HCT116 (cell line): ENCODE data around the gene CSNK2A2. TPM values are rescaled to one million over a fixed set of nuclear protein-coding genes. Genes with fewer than 3 reads are reported as not detected.

Source experiments
- ATAC-seq: fragments of 200-7000 bp; cut with Tn5 transposase; 2 replicates; pipeline ENCODE4 v1.9.1; 2020; ENCODE audit warnings: mild to moderate bottlenecking, moderate library complexity
- BruUV-seq: library from RNA; stranded (reverse); fragments of 400-500 nt; replicated peaks from 2 replicates; lab custom pipeline; 2021; lab: Mats Ljungman, UMichigan
- CTCF ChIA-PET: fragments of 300-600 bp; sonication (Branson Sonifier 250); formaldehyde crosslinking; loops from one replicate; lab custom pipeline; 2021; ENCODE audit warnings: antibody characterized with exemption; lab: Charles Lee
- POLR2A ChIA-PET: fragments of 300-600, 350-600 bp; sonication (Branson Sonifier 250); formaldehyde crosslinking; loops from one replicate; lab custom pipeline; 2021; ENCODE audit warnings: antibody characterized with exemption; lab: Charles Lee
- RAD21 ChIA-PET, 2 experiments: fragments of 300-600 bp; sonication (Branson Sonifier 250); formaldehyde crosslinking; loops; one replicate each; lab custom pipeline; 2023; ENCODE audit warnings: low total read pairs in 2 of 2; ENCODE audit not compliant: uncharacterized antibody in 2 of 2, unreplicated experiment in 2 of 2, low non-redundant PET in 1 of 2; lab: Charles Lee
- DNase-seq: peaks from one replicate; pipeline ENCODE4 v3.0.0-alpha.2; 2010; ENCODE audit warnings: low read depth, low spot score
- H2AFZ ChIP-seq: fragments of 200-600 bp; shearing (Covaris generic), sonication (generic); 2 replicates; pipeline ENCODE4 v1.6.1; 2017; ENCODE audit warnings: low read depth, mixed run types, mixed read lengths, antibody characterized with exemption, low read length; ENCODE audit not compliant: poor library complexity, severe bottlenecking
- H3K27ac ChIP-seq: 2 replicates; pipeline ENCODE4 v1.5.1; 2012; ENCODE audit warnings: low read depth, low read length
- H3K27me3 ChIP-seq: fragments of 200-600 bp; sonication (generic); 2 replicates; pipeline ENCODE4 v1.6.1; 2016; ENCODE audit warnings: mixed run types, low read length, mixed read lengths; ENCODE audit not compliant: insufficient read depth
- H3K36me3 ChIP-seq, 2 experiments: fragments of 200-500 bp in 1 of 2; fragments of 200-600 bp in 1 of 2; sonication (Bioruptor generic) in 1 of 2; sonication (generic) in 1 of 2; 2 replicates each; pipeline versions ENCODE4 v1.5.1 to v1.6.1; 2014 to 2016; ENCODE audit warnings: low read length in 2 of 2, inconsistent platforms in 1 of 2, mixed read lengths in 1 of 2, mixed run types in 1 of 2; ENCODE audit not compliant: insufficient read depth in 2 of 2, control insufficient read depth in 1 of 2
- H3K4me1 ChIP-seq, 2 experiments: fragments of 200-600 bp in 1 of 2; sonication (generic) in 1 of 2; 2 replicates each; pipeline versions ENCODE4 v1.5.1 to v1.6.1; 2012 to 2017; ENCODE audit warnings: low read length in 2 of 2, inconsistent platforms in 1 of 2, mild to moderate bottlenecking in 1 of 2, mixed read lengths in 1 of 2, mixed run types in 1 of 2, moderate library complexity in 1 of 2; ENCODE audit not compliant: insufficient read depth in 2 of 2, control insufficient read depth in 1 of 2
- H3K4me2 ChIP-seq: fragments of 200-600 bp; sonication (generic); 2 replicates; pipeline ENCODE4 v1.6.1; 2017; ENCODE audit warnings: mixed run types, low read length, mixed read lengths
- H3K4me3 ChIP-seq, 2 experiments: fragments of 200-600 bp in 1 of 2; sonication (generic) in 1 of 2; replicated peaks in 1 of 2; 2 replicates each; pipeline ENCODE4 v1.5.1; 2011 to 2016; ENCODE audit warnings: low read length in 2 of 2, control low read depth in 1 of 2, low read depth in 1 of 2, mild to moderate bottlenecking in 1 of 2, mixed read lengths in 1 of 2, mixed run types in 1 of 2
- H3K79me2 ChIP-seq: fragments of 200-600 bp; sonication (generic); 2 replicates; pipeline ENCODE4 v1.6.1; 2017; ENCODE audit warnings: mild to moderate bottlenecking, mixed run types, low read length, moderate library complexity, mixed read lengths; ENCODE audit not compliant: insufficient read depth
- H3K9ac ChIP-seq: fragments of 200-600 bp; sonication (generic); 2 replicates; pipeline ENCODE4 v1.6.1; 2016; ENCODE audit warnings: low read length, mixed read lengths
- H3K9me2 ChIP-seq: fragments of 200-600 bp; sonication (generic), shearing (Covaris generic); 2 replicates; pipeline ENCODE4 v1.6.1; 2017; ENCODE audit warnings: mixed run types, mild to moderate bottlenecking, moderate library complexity; ENCODE audit not compliant: insufficient read depth
- H3K9me3 ChIP-seq, 2 experiments: fragments of 200-500 bp in 1 of 2; fragments of 200-600 bp in 1 of 2; sonication (Bioruptor generic) in 1 of 2; sonication (generic) in 1 of 2; 2 replicates each; pipeline ENCODE4 v1.6.1; 2014 to 2017; ENCODE audit warnings: low read length in 2 of 2, mixed read lengths in 2 of 2, inconsistent platforms in 1 of 2, low read depth in 1 of 2, mild to moderate bottlenecking in 1 of 2, mixed run types in 1 of 2, moderate library complexity in 1 of 2; ENCODE audit not compliant: control insufficient read depth in 1 of 2, insufficient read depth in 1 of 2
- H4K20me1 ChIP-seq: fragments of 200-600 bp; sonication (generic), shearing (Covaris generic); 2 replicates; pipeline ENCODE4 v1.6.1; 2017; ENCODE audit warnings: mixed run types, mild to moderate bottlenecking, moderate library complexity; ENCODE audit not compliant: insufficient read depth
- CBX3 ChIP-seq: IDR thresholded peaks from 2 replicates; pipeline ENCODE4 v1.6.1; 2012; ENCODE audit warnings: low read depth
- CEBPB ChIP-seq: IDR thresholded peaks from 2 replicates; pipeline ENCODE4 v1.6.1; 2012; ENCODE audit warnings: low read depth
- ELF1 ChIP-seq: IDR thresholded peaks from 2 replicates; pipeline ENCODE4 v1.6.1; 2012; ENCODE audit warnings: low read depth, borderline replicate concordance
- EZH2 ChIP-seq: fragments of 200-600 bp; sonication (generic); IDR thresholded peaks from 2 replicates; pipeline ENCODE4 v1.6.1; 2017; ENCODE audit warnings: antibody characterized with exemption, mixed run types
- EZH2phosphoT487 ChIP-seq: fragments of 200-600 bp; IDR thresholded peaks from 2 replicates; pipeline ENCODE4 v1.6.1; 2018; ENCODE audit warnings: antibody characterized with exemption, borderline replicate concordance
- POLR2A ChIP-seq: IDR thresholded peaks from 2 replicates; pipeline ENCODE4 v1.7.0; 2011; ENCODE audit warnings: borderline replicate concordance; ENCODE audit not compliant: insufficient read depth, insufficient read length; ENCODE audit errors: extremely low read depth
- SIN3A ChIP-seq: IDR thresholded peaks from 2 replicates; pipeline ENCODE4 v1.6.1; 2012; ENCODE audit warnings: low read depth
- SRF ChIP-seq: IDR thresholded peaks from 2 replicates; pipeline ENCODE4 v1.6.1; 2012; ENCODE audit warnings: low read depth
- TCF7L2 ChIP-seq: IDR thresholded peaks from 2 replicates; pipeline ENCODE4 v1.7.0; 2011; ENCODE audit warnings: borderline replicate concordance, inconsistent platforms; ENCODE audit not compliant: insufficient read depth, insufficient read length; ENCODE audit errors: extremely low read depth
- YY1 ChIP-seq: IDR thresholded peaks from 2 replicates; pipeline ENCODE4 v1.6.1; 2011; ENCODE audit warnings: low read length, low read depth, moderate library complexity, mild to moderate bottlenecking; ENCODE audit not compliant: insufficient replicate concordance; ENCODE audit errors: extremely low read depth
- ZFX ChIP-seq: fragments of 450-650 bp; IDR thresholded peaks from 2 replicates; pipeline ENCODE4 v1.6.1; 2017
- ZNF274 ChIP-seq: fragments of 200-500 bp; sonication (Bioruptor generic); IDR thresholded peaks from 2 replicates; pipeline ENCODE4 v1.6.1; 2014; ENCODE audit warnings: mild to moderate bottlenecking, low read depth, low read length, inconsistent platforms
- intact Hi-C: fragments of 100-400 bp; cut with micrococcal nuclease; formaldehyde crosslinking; loops from 2 replicates; pipeline ENCODE4 v1.10.0; 2022
- total RNA-seq: library from RNA; stranded (reverse); gene quantifications from one replicate; pipeline ENCODE4 v1.2.1, GENCODE V29; 2021; ENCODE audit not compliant: unreplicated experiment
- TF ChIP-seq, protein P1 (sequence below): IDR thresholded peaks from 2 replicates; pipeline ENCODE4 v1.6.1; 2012
- TF ChIP-seq, protein P2 (sequence below), 3 experiments: fragments of 200-600 bp in 1 of 3; sonication (generic) in 1 of 3; IDR thresholded peaks in 2 of 3; conservative IDR thresholded peaks in 1 of 3; 2 replicates each; pipeline ENCODE4 v1.5.1; 2012 to 2017; ENCODE audit warnings: low read depth in 2 of 3, low read length in 2 of 3, antibody characterized with exemption in 1 of 3, borderline replicate concordance in 1 of 3, control low read depth in 1 of 3, mild to moderate bottlenecking in 1 of 3, mixed read lengths in 1 of 3, mixed run types in 1 of 3, moderate library complexity in 1 of 3; ENCODE audit not compliant: insufficient read depth in 1 of 3

CSNK2A2 gene
- total RNA-seq, 1 experiment from 2014 or later, result 97.7 TPM

DNA sequence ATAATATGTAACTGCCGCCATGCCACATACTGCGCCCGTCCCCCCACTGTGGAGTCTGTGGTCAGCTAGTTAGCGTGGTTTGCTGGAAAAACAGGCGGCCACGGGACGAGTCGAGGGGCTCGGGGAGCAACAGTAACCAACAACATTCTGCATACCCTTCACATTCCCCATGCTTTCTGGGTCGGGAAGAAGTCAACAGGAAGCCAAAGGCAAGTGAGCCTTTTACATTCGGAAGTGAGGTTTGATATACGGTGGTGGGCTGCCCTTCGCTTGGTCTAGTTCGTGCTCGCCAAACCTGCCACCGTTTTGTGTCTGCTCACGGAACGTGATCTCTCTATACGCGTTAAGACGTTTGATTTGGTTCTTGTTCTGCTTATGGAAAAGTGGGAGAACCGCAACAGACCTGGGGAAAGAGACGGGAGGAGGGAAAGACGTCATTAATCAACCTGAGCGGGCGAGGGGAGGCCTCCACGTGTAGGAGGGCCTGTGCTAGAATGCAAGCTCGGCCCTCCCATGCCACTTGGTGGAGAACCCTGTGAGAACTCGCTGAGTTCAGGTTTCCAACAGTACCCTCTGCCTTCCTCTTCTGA, 39.9 kb downstream of the CSNK2A2 start (continued):
- no peak for TF ChIP-seq SIN3A
- no peak for TF ChIP-seq SRF
- no peak for TF ChIP-seq ELF1
- TF ChIP-seq, all 23 proteins: peak for 0

DNA sequence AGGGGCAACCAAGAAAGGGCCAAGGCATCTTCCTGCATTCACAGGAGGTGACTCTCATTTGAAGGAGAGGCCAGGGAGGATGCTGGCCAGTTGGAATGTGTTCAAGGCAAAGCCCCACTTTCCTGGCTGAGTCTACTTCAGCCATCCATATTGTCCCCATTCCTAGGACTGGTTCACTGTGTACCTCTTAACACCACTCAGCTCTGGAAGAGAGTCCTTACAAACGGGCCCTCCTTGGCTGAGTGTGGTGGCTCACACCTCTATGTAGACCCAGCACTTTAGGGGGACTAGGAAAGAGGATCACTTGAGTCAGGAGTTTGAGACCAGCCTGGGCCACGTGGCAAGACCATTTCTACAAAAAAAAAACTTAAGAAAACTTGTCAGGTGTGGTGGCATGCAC, 40.7 kb downstream of the CSNK2A2 start:
- Histone ChIP-seq H4K20me1 (no peaks in the 10 kb centered on the region), H2AFZ (no peak overlapping the region), H3K9ac (no peak overlapping the region), H3K9me3 (no peaks in the 10 kb centered on the region), H3K27me3 (no peaks in the 10 kb centered on the region), H3K9me2 (no peaks in the 10 kb centered on the region), H3K4me2 (no peak overlapping the region), H3K36me3 (peaks cover 2 to 10% of the 10 kb centered on the region in 2 experiments; a peak in 3 of 4 replicates), H3K27ac (no peak overlapping the region), H3K4me1 (no peaks in the 10 kb centered on the region), H3K4me3 (no peak overlapping the region), H3K79me2 (no peaks in the 10 kb centered on the region)
- ChIA-PET CTCF (no interaction called here), POLR2A (no interaction called here), RAD21 (no interaction called here)
- no peak for TF ChIP-seq TCF7L2
- TF ChIP-seq EZH2phosphoT487, result no peak
- TF ChIP-seq, protein P1, sequence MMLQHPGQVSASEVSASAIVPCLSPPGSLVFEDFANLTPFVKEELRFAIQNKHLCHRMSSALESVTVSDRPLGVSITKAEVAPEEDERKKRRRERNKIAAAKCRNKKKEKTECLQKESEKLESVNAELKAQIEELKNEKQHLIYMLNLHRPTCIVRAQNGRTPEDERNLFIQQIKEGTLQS, result no peak
- no peak for TF ChIP-seq POLR2A
- TF ChIP-seq CBX3, result no peak
- no peak for TF ChIP-seq EZH2
- no peak for TF ChIP-seq SIN3A
- TF ChIP-seq ZNF274, result no peak
- no peak for TF ChIP-seq CEBPB
- no peak for TF ChIP-seq YY1
- no peak for TF ChIP-seq ZFX
- TF ChIP-seq, protein P2, sequence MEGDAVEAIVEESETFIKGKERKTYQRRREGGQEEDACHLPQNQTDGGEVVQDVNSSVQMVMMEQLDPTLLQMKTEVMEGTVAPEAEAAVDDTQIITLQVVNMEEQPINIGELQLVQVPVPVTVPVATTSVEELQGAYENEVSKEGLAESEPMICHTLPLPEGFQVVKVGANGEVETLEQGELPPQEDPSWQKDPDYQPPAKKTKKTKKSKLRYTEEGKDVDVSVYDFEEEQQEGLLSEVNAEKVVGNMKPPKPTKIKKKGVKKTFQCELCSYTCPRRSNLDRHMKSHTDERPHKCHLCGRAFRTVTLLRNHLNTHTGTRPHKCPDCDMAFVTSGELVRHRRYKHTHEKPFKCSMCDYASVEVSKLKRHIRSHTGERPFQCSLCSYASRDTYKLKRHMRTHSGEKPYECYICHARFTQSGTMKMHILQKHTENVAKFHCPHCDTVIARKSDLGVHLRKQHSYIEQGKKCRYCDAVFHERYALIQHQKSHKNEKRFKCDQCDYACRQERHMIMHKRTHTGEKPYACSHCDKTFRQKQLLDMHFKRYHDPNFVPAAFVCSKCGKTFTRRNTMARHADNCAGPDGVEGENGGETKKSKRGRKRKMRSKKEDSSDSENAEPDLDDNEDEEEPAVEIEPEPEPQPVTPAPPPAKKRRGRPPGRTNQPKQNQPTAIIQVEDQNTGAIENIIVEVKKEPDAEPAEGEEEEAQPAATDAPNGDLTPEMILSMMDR (IDR thresholded peaks at IDR 0.05 in 2 of 3, conservative IDR thresholded peaks at IDR 0.05 in 1 of 3; ENCODE audit: borderline replicate concordance in 1 of 3, insufficient read depth in 1 of 3, low read depth in 2 of 3, low read length in 2 of 3), result no peak
- no peak for DNase-seq
- intact Hi-C loops, result no loop called here
- no TSS peak for BruUV-seq
- ATAC-seq, result no peak
